ENCODE results near the gene ISM1.
A peak's percentile ranks its signal among the peaks of the same experiment; 100 is the strongest.

Gene ISM1

GRCh38 chr20:13251904-13252297 is 30.8 kb downstream of the ISM1 start:
- DNase-seq: no peak

DNA sequence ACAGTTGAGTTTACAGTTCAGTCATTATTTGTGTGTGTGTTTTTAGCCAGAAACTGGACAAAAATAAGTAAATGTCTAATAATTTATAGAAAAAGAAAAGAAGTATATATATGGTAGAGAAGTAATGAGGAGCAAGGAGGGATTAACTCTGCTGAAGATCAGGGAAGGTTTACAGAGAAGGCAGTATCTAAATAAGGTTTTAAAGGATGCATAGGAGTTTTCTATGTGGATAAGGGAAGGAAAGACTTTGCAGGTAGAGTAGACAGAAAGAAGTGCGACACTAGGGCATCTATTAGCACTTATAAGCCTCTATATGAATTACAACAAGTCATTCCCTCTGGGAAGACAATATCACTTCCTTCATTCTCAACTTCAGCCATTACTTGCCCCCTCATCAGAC is 34.3 kb downstream of the ISM1 start:
- DNase-seq: no peak

DNA sequence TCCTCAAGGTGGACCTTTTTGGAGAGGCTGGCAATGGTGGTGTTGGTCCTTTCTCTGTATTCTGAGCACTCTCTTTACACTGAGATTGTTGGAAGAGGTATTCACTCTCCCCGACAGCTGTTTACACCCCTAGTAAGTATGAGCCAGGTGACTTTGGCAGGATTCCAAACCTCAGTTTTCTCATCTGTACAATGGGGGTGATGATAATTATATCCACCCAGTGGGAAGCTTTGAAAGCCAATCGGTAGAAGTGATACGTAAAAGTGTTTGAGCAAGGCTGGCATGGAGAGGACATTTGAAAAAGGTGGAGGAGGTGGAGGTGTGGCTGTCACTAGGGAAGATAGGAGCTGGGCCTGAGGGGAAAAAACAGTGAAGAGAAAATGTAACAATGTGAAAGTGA is 35.5 kb downstream of the ISM1 start:
- no peak for DNase-seq

GRCh38 chr20:13259921-13260320 is 38.8 kb downstream of the ISM1 start:
- no peak for DNase-seq

DNA sequence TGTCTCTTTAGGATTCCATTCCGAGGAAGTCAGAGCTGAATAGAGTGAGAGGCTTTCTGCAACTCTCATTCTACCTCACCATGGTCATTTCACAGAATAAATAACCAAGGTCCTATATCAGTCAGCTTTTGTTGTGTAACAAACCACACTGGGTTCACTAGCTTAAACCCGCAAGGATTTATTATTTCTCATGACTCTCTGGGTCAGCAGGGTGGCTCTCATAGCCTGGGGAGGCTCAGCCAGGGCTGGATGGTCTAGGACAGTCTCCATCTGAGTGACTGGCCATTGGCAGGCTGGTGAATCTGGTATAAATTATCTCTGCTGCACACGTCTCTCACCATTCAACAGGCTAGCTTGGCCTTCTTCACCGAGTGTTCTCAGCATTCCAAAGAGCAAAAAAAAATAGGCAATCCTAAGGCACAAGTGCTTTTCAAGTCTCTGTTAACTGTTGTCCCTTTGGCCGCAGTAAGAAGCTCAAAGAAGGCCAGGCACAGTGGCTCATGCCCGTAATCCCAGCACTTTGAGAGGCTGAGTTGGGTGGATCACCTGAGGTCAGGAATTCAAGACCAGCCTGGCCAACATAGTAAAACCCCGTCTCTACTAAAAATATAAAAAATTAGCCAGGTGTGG is 39.7 kb downstream of the ISM1 start:
- no peak for DNase-seq

- peak in 10 of 56 donors; percentile 1 to 34 (median 8) for DNase-seq
These were observed 40.6 kb downstream of the ISM1 start for GRCh38 chr20:13261460-13262301.

GRCh38 chr20:13262302-13262650 is 41.2 kb downstream of the ISM1 start:
- no peak for DNase-seq

- no peak for DNase-seq
These were observed 41.7 kb downstream of the ISM1 start for GRCh38 chr20:13262671-13263360.

- no peak for DNase-seq
These were observed 42.4 kb downstream of the ISM1 start for GRCh38 chr20:13263451-13263850.

DNA sequence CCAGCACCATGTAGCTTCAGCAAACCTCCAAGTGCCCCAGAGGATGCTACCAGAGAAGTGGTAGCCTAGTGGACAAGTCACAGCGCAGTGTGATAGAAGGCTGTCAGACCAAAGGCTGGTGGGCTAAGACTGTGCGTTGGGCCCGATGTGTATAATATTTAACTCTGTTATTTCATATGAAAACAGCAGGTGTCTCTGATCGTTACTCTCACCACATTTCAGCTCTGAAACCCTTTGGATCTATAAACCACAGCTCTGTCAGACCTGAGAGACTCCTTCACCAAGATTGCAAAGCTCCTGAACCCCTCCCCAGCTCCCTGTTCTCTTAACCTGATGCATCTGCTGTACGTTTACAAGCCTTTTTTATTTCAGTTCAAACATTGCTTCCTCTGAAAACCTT is 43.8 kb downstream of the ISM1 start:
- DNase-seq: no peak

DNA sequence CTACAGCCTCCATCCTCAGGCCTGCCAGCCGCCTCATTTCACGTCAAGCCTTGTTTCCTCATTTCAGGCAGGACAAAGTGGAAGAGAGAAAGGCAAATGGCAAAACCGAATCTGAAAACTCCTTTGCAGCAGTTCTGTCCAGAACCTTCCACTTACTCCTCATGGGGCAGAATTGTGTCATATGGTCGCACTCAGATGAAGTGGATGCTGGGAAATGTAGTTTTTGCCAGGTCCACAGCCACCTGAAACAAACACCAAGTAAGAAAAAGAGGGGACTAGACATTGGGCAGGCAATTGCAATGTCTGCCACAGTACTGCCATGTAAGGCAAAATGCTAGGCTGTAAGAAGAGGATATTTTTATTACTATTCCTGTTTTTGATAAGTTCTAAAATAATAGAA is 44.9 kb downstream of the ISM1 start:
- DNase-seq: no peak

DNA sequence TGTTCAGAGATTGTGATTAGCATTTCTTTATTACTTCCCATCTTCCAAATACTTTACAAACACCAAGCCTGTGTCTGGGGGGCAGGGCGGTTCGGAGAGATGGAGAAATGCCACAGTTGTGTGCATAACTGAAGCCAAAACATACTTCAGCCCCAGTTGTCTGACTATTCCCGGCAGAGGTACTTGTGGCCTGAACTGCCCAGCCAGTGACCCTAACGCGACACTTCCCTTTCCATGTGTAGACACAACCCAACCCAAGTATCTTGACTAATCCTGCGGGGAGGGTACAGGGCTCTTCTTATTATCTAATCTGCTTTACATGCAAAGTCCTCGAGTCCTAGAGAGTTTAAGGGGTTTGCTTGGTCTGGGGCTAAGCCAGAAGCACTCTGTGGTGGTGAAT is 46.2 kb downstream of the ISM1 start:
- no peak for DNase-seq

- DNase-seq: no peak
These were observed 47.9 kb downstream of the ISM1 start for GRCh38 chr20:13268953-13269352.

DNA sequence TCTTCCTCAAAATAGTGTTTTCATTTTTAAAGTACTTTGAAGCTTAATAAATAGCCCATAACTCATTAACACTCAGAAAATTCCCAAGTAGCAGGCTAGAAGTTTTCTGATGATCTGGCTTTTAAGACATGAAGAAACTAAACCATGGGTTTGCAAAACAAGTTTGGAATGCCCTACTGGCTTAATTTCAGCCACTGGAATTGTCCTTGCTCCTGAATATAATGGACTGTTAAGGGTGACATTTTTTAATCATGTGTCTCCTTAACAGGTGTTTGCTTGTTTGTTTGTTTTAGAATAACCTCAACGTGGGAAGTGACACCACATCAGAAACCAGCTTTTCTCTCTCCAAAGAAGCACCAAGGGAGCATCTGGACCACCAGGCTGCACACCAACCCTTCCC is 49.1 kb downstream of the ISM1 start:
- DNase-seq: no peak

DNA sequence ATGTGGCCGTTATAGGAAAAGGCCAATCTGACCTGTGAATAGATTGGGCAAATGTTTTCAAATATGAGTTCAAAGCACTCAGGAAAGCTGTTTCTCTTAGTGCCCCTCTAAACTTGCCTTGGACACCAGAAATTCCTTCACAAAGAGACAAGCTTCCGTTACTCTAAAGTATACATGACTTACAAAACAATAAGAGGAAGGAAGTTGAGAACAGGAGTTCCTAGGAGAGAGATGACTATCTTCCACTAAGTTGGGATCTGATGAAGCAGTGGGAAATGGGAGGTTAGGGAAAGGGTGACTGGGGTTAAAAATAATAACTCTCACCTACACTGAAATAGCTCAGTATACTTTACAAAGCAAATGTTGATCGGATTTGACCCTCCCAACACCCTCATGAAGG is 50.0 kb downstream of the ISM1 start:
- no peak for DNase-seq

DNA sequence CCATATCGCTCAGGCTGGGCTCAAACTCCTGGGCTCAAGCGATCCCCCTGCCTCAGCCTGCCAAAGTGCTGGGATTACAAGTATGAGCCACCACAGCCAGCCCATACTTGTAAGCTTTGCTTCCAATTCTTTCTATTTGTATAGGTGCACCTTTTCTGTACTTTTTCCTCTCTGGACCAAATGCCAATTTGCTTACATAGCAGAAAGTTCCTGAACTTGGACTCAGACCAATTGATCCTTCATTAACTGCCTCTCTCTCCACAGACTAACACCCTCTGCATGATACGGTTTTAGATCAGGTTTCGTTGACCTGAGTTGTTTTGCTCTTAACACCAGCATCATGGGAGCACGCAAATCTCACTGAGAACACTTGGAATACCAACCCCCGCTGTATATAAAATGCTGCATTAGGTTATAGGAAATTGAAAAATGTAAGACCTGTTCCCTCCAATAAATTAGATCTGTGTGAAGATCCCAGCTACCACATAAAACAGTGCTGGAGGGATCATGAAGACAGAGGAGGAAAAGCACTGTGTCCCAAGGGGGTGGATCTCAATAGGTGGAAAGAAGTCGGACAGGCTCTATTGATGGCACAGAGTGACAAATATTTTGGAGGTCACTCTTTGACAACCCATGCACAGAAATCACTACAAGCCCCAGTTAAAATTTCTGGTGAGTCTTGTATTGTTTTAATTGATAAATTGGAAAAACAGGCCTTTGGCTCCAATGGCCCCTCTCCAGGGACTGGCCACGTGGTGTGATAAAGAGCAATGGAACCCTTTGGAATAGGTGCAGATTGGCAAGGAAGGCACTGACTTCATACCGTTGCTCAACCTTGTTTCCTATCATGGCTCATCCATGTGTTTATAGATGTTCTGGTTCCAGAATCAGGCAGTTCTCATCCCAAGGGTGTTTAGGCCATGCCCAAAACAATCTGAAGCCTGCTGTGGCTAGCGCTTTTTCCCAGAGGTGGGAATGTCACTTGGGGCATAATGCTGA is 51.2 kb downstream of the ISM1 start:
- no peak for DNase-seq

DNA sequence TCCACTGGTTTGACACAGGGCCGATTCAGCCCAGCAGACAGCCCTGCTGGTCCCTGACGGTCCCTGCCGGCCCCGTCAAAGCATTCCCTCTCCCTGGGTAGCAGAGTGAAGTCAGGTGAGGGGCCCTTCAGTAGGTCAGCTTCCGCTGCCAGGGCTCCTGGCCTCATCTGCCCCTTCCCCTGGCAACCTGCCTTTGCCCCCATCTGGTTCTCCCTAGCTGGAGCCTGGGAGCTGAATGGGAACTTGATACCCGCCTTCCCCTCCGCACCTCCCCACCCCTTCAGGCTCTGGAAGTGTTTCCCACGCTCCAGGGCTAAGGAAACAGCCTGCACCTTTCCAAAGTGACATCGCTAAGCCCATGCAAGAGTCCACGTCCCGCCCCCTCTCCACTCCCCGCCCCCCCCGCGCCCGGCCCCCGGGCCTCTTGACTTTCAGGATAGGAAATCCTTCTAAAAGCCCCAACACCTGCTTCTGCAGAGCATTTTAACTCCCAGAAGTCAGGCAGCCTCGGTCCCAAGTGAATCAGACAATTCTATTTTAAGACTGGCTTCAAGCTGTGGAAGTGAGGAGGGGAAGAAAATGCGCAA is 53.3 kb downstream of the ISM1 start:
- peak in 1 of 56 donors; percentile 18 for DNase-seq

DNA sequence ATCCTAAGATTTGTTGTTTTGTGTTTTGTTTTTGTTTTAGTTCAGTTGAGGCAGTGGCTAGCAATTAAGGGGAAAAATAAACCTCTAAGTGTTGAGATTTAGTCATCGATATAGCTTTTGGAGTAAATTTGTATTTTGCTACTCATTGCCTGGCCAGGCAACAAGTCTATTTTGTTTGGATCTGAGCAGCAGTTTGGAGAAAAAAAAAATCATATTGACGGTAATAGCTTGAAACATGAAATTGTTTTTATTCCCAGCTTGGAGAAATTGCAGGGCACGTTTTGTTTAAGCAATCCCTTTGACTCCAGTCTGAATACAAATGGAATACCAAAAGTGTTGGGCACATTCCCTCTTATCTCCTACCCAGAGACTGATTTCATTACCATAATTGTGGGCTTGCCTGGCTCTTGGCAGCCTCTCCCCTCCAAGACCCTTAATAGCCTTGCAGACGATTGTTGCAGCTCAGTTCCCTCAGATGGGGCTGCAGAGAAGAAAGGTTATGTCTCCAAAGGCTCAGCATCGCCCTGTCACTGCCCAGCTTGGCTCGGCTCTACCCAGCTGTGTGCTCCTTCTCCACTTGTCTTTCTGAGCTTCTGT is 56.0 kb downstream of the ISM1 start:
- DNase-seq: no peak

DNA sequence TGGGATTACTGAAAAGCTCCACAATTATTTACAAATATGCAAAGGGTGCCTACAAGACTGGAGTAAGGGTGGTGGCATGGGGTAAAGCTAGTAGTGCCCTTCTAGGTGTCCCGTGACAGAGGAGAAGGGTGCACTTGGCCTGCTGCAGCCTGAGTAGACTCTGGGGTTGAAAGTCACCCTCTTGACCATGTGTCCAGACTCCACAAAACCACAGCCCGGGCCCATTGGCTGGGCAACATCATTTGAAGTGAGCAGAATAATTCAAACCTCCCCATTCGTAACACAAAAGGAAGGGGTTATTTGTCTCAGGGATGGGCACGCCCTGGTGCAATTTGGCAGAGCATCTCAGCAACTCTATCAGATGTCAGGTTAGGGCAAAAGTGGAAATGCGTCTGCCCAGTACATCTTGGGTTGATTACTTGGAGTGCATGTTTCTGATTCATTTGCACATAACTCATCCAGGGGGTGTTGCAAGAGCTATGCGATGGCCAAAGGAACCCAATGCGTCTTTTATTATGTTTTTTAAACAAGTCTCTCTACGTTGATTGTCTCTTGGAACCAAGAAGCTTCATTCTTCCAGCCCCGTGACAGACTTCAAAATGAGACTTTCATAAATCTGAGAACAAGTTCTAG is 56.7 kb downstream of the ISM1 start:
- no peak for DNase-seq
